ENCODE measurements around the gene SLC2A3.

DNA sequence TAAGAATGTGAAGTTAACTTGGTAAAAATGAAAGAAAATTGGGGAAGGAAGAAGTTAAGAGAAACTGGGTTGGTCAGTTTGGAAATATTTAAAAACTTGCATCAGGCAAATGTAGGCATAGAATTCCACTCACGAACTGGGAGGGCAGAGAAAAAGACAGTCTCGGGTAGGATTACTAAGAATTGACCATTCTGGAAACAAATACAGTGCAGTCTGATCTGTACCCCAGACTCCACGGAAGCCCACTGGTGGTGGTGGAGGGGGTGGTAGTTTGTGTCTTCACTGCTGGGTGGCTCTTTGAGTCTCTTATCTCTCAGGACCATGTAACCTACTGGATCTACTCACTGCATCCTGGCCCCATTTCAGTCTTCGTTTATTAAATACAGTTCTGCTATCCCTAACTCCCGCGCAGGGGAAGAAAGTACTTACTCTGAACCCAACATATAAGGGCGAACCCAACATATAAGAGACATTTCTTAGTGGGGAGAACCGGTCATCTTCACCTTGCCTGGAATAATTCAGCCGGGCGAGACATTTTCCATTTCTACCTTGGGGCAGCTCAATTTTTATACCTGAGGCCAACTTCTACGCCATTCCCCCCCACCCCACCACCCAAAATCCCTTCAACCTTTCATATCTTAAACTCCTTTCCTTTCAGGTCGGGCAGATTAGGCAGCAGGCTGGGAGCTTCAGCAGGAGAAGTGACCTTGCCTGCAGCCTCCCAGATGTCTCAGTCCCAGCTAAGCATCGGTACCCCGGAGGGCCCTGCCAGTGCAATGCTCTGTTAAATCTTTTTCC lies 1.7 kb downstream of the SLC2A3 start:
- TF ChIP-seq POLR2A (IDR thresholded peaks at IDR 0.05; ENCODE audit: low read depth, low read length) (no peak), EZH2 (IDR thresholded peaks at IDR 0.05; ENCODE audit: borderline replicate concordance, low read depth, low read length, severe bottlenecking) (no peak), JUN (IDR thresholded peaks at IDR 0.05; ENCODE audit: borderline replicate concordance, insufficient read depth, insufficient read length, low read depth) (no peak), MYC (IDR thresholded peaks at IDR 0.05; ENCODE audit: low read depth, low read length) (no peak), POLR2AphosphoS5 (IDR thresholded peaks at IDR 0.05; ENCODE audit: insufficient read depth, low read depth, low read length) (no peak), GATA2 (IDR thresholded peaks at IDR 0.05; ENCODE audit: insufficient read depth, insufficient read length, low read depth, low read length) (no peak), FOS (IDR thresholded peaks at IDR 0.05; ENCODE audit: borderline replicate concordance, insufficient read depth, low read length) (no peak)
- TF ChIP-seq, protein P1, sequence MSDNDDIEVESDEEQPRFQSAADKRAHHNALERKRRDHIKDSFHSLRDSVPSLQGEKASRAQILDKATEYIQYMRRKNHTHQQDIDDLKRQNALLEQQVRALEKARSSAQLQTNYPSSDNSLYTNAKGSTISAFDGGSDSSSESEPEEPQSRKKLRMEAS (IDR thresholded peaks at IDR 0.05; ENCODE audit: insufficient read depth, insufficient read length), result no peak
- TF ChIP-seq, protein P2, sequence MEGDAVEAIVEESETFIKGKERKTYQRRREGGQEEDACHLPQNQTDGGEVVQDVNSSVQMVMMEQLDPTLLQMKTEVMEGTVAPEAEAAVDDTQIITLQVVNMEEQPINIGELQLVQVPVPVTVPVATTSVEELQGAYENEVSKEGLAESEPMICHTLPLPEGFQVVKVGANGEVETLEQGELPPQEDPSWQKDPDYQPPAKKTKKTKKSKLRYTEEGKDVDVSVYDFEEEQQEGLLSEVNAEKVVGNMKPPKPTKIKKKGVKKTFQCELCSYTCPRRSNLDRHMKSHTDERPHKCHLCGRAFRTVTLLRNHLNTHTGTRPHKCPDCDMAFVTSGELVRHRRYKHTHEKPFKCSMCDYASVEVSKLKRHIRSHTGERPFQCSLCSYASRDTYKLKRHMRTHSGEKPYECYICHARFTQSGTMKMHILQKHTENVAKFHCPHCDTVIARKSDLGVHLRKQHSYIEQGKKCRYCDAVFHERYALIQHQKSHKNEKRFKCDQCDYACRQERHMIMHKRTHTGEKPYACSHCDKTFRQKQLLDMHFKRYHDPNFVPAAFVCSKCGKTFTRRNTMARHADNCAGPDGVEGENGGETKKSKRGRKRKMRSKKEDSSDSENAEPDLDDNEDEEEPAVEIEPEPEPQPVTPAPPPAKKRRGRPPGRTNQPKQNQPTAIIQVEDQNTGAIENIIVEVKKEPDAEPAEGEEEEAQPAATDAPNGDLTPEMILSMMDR (IDR thresholded peaks at IDR 0.05; ENCODE audit: extremely low read depth in 1 of 2, insufficient read depth in 1 of 2, low read depth in 1 of 2, low read length in 2 of 2), result no peak
